ENCODE measurements around the gene E2F7.
A peak's percentile ranks its signal among the peaks of the same experiment; 100 is the strongest.

The E2F7 gene

GRCh38 chr12:77019920-77020319 is 45.4 kb downstream of the E2F7 start:
- DNase-seq (ENCODE audit: low read depth, low spot score) = no peak

GRCh38 chr12:77016606-77017005 is 48.8 kb downstream of the E2F7 start:
- no peak for DNase-seq (ENCODE audit: low read depth, low spot score)

- DNase-seq (ENCODE audit: low read depth, low spot score) = no peak
Observed at GRCh38 chr12:77013091-77013490, 52.3 kb downstream of the E2F7 start.

GRCh38 chr12:77010691-77011548 is 54.4 kb downstream of the E2F7 start:
- peak; percentile 65 for DNase-seq (ENCODE audit: low read depth, low spot score)

- no peak for DNase-seq (ENCODE audit: low read depth, low spot score)
Observed at GRCh38 chr12:77007476-77007875, 57.9 kb downstream of the E2F7 start.

- DNase-seq (ENCODE audit: low read depth, low spot score) = no peak
Observed at GRCh38 chr12:77005611-77006098, 59.7 kb downstream of the E2F7 start.

GRCh38 chr12:77003914-77004313 is 61.5 kb downstream of the E2F7 start:
- DNase-seq (ENCODE audit: low read depth, low spot score) = no peak

GRCh38 chr12:77003246-77003645 is 62.1 kb downstream of the E2F7 start:
- DNase-seq (ENCODE audit: low read depth, low spot score) = no peak

- no peak for DNase-seq (ENCODE audit: low read depth, low spot score)
Observed at GRCh38 chr12:77002382-77002781, 63.0 kb downstream of the E2F7 start.

- no peak for DNase-seq (ENCODE audit: low read depth, low spot score)
Observed at GRCh38 chr12:77001276-77001675, 64.1 kb downstream of the E2F7 start.

GRCh38 chr12:76998908-76999556 is 66.3 kb downstream of the E2F7 start:
- DNase-seq (ENCODE audit: low read depth, low spot score) = no peak

- DNase-seq (ENCODE audit: low read depth, low spot score) = no peak
Observed at GRCh38 chr12:76998386-76998785, 67.0 kb downstream of the E2F7 start.

- no peak for DNase-seq (ENCODE audit: low read depth, low spot score)
Observed at GRCh38 chr12:76997011-76997780, 68.2 kb downstream of the E2F7 start.

GRCh38 chr12:76990716-76991115 is 74.7 kb downstream of the E2F7 start:
- DNase-seq (ENCODE audit: low read depth, low spot score) = no peak

- DNase-seq (ENCODE audit: low read depth, low spot score) = no peak
Observed at GRCh38 chr12:76984566-76984965, 80.8 kb downstream of the E2F7 start.

GRCh38 chr12:76983420-76983819 is 81.9 kb downstream of the E2F7 start:
- DNase-seq (ENCODE audit: low read depth, low spot score) = no peak

- no peak for DNase-seq (ENCODE audit: low read depth, low spot score)
Observed at GRCh38 chr12:76980196-76980595, 85.2 kb downstream of the E2F7 start.

GRCh38 chr12:76976777-76977382 is 88.5 kb downstream of the E2F7 start:
- DNase-seq (ENCODE audit: low read depth, low spot score) = no peak

All from smooth muscle cell of the brain vasculature (primary cell).